Left hindlimb (tissue), 1 donor: ENCODE results near the gene C5AR2.

Source experiments
- DNase-seq: peaks from one replicate; pipeline ENCODE4 v3.0.0-alpha.2; 2018

Gene C5AR2

DNA sequence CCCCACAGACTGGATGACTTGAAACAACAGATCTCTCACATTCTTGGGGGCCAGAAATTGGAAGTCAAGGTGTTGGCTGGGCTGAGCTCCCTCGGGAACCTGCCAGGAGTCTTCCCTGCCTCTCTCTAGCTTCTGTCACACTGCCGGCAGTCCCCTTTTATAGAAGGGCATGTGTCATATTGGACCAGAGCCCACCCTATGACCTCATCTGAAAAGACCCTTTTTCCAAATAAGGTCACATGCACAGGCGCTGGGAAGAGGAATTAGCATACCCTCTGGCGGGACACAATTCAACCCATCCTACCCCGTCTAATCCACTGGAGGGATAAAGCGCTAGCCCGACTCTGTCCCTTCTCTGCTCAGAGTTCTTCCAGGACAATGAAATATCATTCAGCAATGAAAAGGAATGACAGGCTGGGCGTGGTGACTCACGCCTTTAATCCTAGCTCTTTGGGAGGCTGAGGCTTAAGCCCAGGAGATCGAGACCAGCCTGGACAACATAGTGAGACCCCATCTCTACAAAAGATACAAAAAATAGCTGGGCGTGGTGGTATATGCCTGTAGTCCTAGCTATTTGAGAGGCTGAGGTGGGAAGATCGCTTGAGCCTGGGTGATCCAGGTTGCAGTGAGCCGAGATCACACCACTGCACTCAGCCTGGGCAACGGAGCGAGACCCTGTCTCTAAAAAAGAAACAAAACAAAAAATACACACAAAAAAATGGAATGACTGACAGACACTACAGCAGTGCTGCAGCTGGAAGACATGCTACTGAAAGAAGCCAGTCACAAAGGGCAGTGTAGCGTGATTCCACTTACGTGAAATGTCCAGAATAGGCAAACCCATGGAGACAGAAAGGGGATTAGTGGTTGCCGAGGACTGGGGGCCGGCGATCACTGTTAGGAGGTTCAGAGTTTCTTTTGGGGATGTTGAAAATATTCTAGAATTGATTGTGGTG is 58.8 kb downstream of the C5AR2 start:
- DNase-seq, result no peak

- peak; percentile 78 for DNase-seq
These were observed 59.7 kb downstream of the C5AR2 start for GRCh38 chr19:47391510-47392223.
